SK-N-SH (cell line): Measurements from ENCODE around the gene SPIC. TPM values are rescaled to one million over a fixed set of nuclear protein-coding genes. Genes with fewer than 3 reads are reported as not detected.
A peak's percentile ranks its signal among the peaks of the same experiment; 100 is the strongest.
"Not testable (repeated sequence)": the region's sequence is repeated elsewhere in the genome, so short reads cannot be mapped to it uniquely, and the experiment has no call there.

Experiments used
- CTCF ChIA-PET: fragments of 300-600, 350-600 bp; formaldehyde crosslinking; extraction: SDS; loops from one replicate; lab custom pipeline; 2021; lab: Yijun Ruan, JAX
- POLR2A ChIA-PET: fragments of 350-600 bp; sonication (Branson Sonifier 250); formaldehyde crosslinking; extraction: SDS; loops from one replicate; lab custom pipeline; 2020; ENCODE audit warnings: antibody characterized with exemption, inconsistent platforms; lab: Yijun Ruan, JAX
- DNase-seq: peaks from one replicate; pipeline ENCODE4 v3.0.0; 2012
- H2AFZ ChIP-seq: fragments of 200-600 bp; sonication (generic); 2 replicates; pipeline ENCODE4 v1.8.1; 2016; ENCODE audit warnings: antibody characterized with exemption, mild to moderate bottlenecking, low read depth
- H3F3A ChIP-seq: fragments of 200-600 bp; sonication (generic); replicated peaks from 2 replicates; pipeline ENCODE3; 2016; ENCODE audit warnings: antibody characterized with exemption, mild to moderate bottlenecking; ENCODE audit not compliant: insufficient read depth
- H3K27ac ChIP-seq, 2 experiments: fragments of 200-500 bp in 1 of 2; fragments of 200-600 bp in 1 of 2; sonication (Bioruptor generic) in 1 of 2; sonication (generic), shearing (Covaris generic) in 1 of 2; 2 replicates each; pipeline versions ENCODE4 v1.5.1 to v1.6.1; 2014 to 2016; ENCODE audit warnings: low read depth in 2 of 2, inconsistent platforms in 1 of 2, low read length in 1 of 2, mild to moderate bottlenecking in 1 of 2, mixed read lengths in 1 of 2
- H3K27me3 ChIP-seq: fragments of 200-600 bp; sonication (generic), shearing (Covaris generic); 2 replicates; pipeline ENCODE4 v1.6.1; 2016; ENCODE audit warnings: mixed run types; ENCODE audit not compliant: insufficient read depth
- H3K36me3 ChIP-seq, 2 experiments: fragments of 200-500 bp in 1 of 2; fragments of 200-600 bp in 1 of 2; sonication (Bioruptor generic) in 1 of 2; sonication (generic) in 1 of 2; replicated peaks in 1 of 2; 2 replicates each; pipeline versions ENCODE3 to v1.5.1; 2014 to 2016; ENCODE audit warnings: low read length in 1 of 2, mild to moderate bottlenecking in 1 of 2; ENCODE audit not compliant: insufficient read depth in 2 of 2, control insufficient read depth in 1 of 2
- H3K4me1 ChIP-seq, 2 experiments: fragments of 200-500 bp in 1 of 2; fragments of 200-600 bp in 1 of 2; sonication (Bioruptor generic) in 1 of 2; sonication (generic), shearing (Covaris generic) in 1 of 2; 2 replicates each; pipeline versions ENCODE4 v1.5.1 to v1.6.1; 2014 to 2016; ENCODE audit warnings: low read depth in 1 of 2, low read length in 1 of 2, mixed run types in 1 of 2; ENCODE audit not compliant: insufficient read depth in 2 of 2, control insufficient read depth in 1 of 2
- H3K4me2 ChIP-seq: fragments of 200-600 bp; sonication (generic), shearing (Covaris generic); 2 replicates; pipeline ENCODE4 v1.6.1; 2017; ENCODE audit warnings: mixed run types
- H3K4me3 ChIP-seq, 2 experiments: fragments of 200-500 bp in 1 of 2; fragments of 200-600 bp in 1 of 2; sonication (Bioruptor generic) in 1 of 2; sonication (generic), shearing (Covaris generic) in 1 of 2; 2 replicates each; pipeline versions ENCODE4 v1.5.1 to v1.8.1; 2014 to 2016; ENCODE audit warnings: low read depth in 2 of 2, inconsistent platforms in 1 of 2, low read length in 1 of 2, mild to moderate bottlenecking in 1 of 2, mixed read lengths in 1 of 2, moderate library complexity in 1 of 2
- H3K79me2 ChIP-seq: fragments of 200-600 bp; sonication (generic); 2 replicates; pipeline ENCODE4 v1.8.1; 2017; ENCODE audit warnings: mild to moderate bottlenecking; ENCODE audit not compliant: insufficient read depth
- H3K9ac ChIP-seq: fragments of 200-600 bp; sonication (generic); 2 replicates; pipeline ENCODE4 v1.6.1; 2017; ENCODE audit warnings: mixed run types
- H3K9me2 ChIP-seq: fragments of 200-600 bp; sonication (generic); 2 replicates; pipeline ENCODE4 v1.6.1; 2017; ENCODE audit warnings: mixed run types
- H3K9me3 ChIP-seq: fragments of 200-600 bp; sonication (generic); 2 replicates; pipeline ENCODE4 v1.6.1; 2017; ENCODE audit warnings: mixed run types, mild to moderate bottlenecking, moderate library complexity
- H4K20me1 ChIP-seq: fragments of 200-600 bp; sonication (generic); 2 replicates; pipeline ENCODE4 v1.6.1; 2017; ENCODE audit warnings: mild to moderate bottlenecking, mixed run types; ENCODE audit not compliant: insufficient read depth
- CHD2 ChIP-seq: fragments of 150-350 bp; IDR thresholded peaks from 2 replicates; pipeline ENCODE4 v1.6.1; 2018; ENCODE audit warnings: low read length; ENCODE audit not compliant: partially characterized antibody
- EP300 ChIP-seq, 2 experiments: IDR thresholded peaks; 2 replicates each; pipeline versions ENCODE4 v1.4.0 to v1.6.1; 2012; ENCODE audit warnings: borderline replicate concordance in 1 of 2, low read depth in 1 of 2, low read length in 1 of 2
- EZH2phosphoT487 ChIP-seq: fragments of 200-600 bp; sonication (generic); IDR thresholded peaks from 2 replicates; pipeline ENCODE4 v1.6.1; 2017; ENCODE audit warnings: low read depth, mixed run types, mild to moderate bottlenecking, antibody characterized with exemption, moderate library complexity, borderline replicate concordance
- FOSL2 ChIP-seq: IDR thresholded peaks from 2 replicates; pipeline ENCODE4 v1.4.0; 2012; ENCODE audit warnings: low read depth, mild to moderate bottlenecking, moderate library complexity, borderline replicate concordance
- FOXM1 ChIP-seq: IDR thresholded peaks from 2 replicates; pipeline ENCODE4 v1.4.0; 2012; ENCODE audit warnings: low read depth, mild to moderate bottlenecking
- GABPA ChIP-seq: IDR thresholded peaks from 2 replicates; pipeline ENCODE4 v1.4.0; 2012; ENCODE audit warnings: low read depth, mild to moderate bottlenecking
- JUND ChIP-seq: IDR thresholded peaks from 2 replicates; pipeline ENCODE4 v1.4.0; 2012
- MEF2A ChIP-seq: IDR thresholded peaks from 2 replicates; pipeline ENCODE4 v1.4.0; 2012; ENCODE audit warnings: low read depth, borderline replicate concordance
- MXI1 ChIP-seq: IDR thresholded peaks from 2 replicates; pipeline ENCODE4 v1.6.1; 2012; ENCODE audit warnings: mild to moderate bottlenecking, low read depth, low read length, improper control_type of control experiment
- NFIC ChIP-seq: IDR thresholded peaks from 2 replicates; pipeline ENCODE4 v1.4.0; 2012; ENCODE audit warnings: borderline replicate concordance
- RAD21 ChIP-seq: IDR thresholded peaks from 2 replicates; pipeline ENCODE4 v1.6.1; 2012; ENCODE audit warnings: mild to moderate bottlenecking, low read length
- RFX5 ChIP-seq: IDR thresholded peaks from 2 replicates; pipeline ENCODE4 v1.6.1; 2012; ENCODE audit warnings: mild to moderate bottlenecking, improper control_type of control experiment, low read length
- SIN3A ChIP-seq: IDR thresholded peaks from 2 replicates; pipeline ENCODE4 v1.6.1; 2012; ENCODE audit warnings: low read depth, mild to moderate bottlenecking, low read length, moderate library complexity, borderline replicate concordance
- TCF12 ChIP-seq: IDR thresholded peaks from 2 replicates; pipeline ENCODE4 v1.4.0; 2012
- YY1 ChIP-seq: IDR thresholded peaks from 2 replicates; pipeline ENCODE4 v1.4.0; 2012; ENCODE audit warnings: low read depth, mild to moderate bottlenecking
- WGBS: methylation state at CpG from one replicate; pipeline ENCODE4 v1.1.6; 2017; ENCODE audit warnings: low lambda C conversion rate; 5-methylcytosine and 5-hydroxymethylcytosine counted together
- polyA plus RNA-seq, 3 experiments: library from polyadenylated mRNA; depleted of rRNA; stranded (reverse); fragments of >200 nt; gene quantifications; 2 replicates each; pipeline ENCODE4 v1.2.3, GENCODE V29; 2012
- TF ChIP-seq, protein P1 (sequence below): IDR thresholded peaks from 2 replicates; pipeline ENCODE4 v1.4.0; 2012; ENCODE audit warnings: low read depth, borderline replicate concordance
- TF ChIP-seq, protein P2 (sequence below): fragments of 150-350 bp; IDR thresholded peaks from 2 replicates; pipeline ENCODE4 v1.6.1; 2017; ENCODE audit warnings: antibody characterized with exemption, low read length, low read depth, borderline replicate concordance
- TF ChIP-seq, protein P3 (sequence below): IDR thresholded peaks from 2 replicates; pipeline ENCODE4 v1.4.0; 2012; ENCODE audit warnings: low read depth
- TF ChIP-seq, protein P4 (sequence below): fragments of 150-350 bp; IDR thresholded peaks from 2 replicates; pipeline ENCODE4 v1.6.1; 2016; ENCODE audit warnings: mild to moderate bottlenecking, low read depth, low read length

SPIC gene
- polyA plus RNA-seq, 1 of the 3 experiments (the other 2 are of a cell fraction): not detected

DNA sequence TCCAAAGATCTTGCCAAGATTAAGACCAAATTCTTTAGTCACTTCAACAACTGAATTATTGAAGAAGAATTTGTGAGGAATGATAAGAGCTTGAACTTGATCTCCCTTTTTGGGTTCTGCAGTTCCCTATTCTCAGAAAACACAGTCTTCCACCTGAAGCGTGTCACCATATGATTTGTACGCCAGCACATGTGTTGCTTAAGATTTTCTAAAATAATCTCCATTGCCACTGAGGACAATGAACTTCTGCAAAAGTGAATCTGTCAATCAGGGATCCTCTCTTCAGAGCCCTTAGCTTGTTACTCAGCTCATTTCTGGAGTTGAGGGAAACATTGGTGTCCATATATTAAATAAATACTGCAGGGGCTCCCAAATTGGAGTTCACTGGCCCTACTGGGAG lies 4.2 kb upstream of the SPIC start:
- 33% methylated on average over 2 of the region's 2 CpGs for whole genome bisulfite sequencing
- Histone ChIP-seq H4K20me1 (no peaks in the 10 kb centered on the region), H3K9ac (no peak overlapping the region), H3K9me2 (no peaks in the 10 kb centered on the region), H3K36me3 (no peaks in the 10 kb centered on the region), H3K4me2 (no peak overlapping the region), H3K4me1 (no peaks in the 10 kb centered on the region), H3K27ac (no peak overlapping the region), H2AFZ (0 out of 2 replicates have a peak overlapping the region, but pooled peaks have one; percentile 46), H3K4me3 (no peak overlapping the region), H3K79me2 (no peaks in the 10 kb centered on the region), H3F3A (no peaks in the 10 kb centered on the region), H3K27me3 (peaks cover 19% of the 10 kb centered on the region; the same call in 1 of the 2 replicates), H3K9me3 (no peaks in the 10 kb centered on the region)
- DNase-seq: no peak
- TF ChIP-seq FOSL2 (no peak), MXI1 (no peak), EP300 (IDR thresholded peaks at IDR 0.05; ENCODE audit: borderline replicate concordance in 1 of 2, low read depth in 1 of 2, low read length in 1 of 2) (no peak), RAD21 (no peak), EZH2phosphoT487 (no peak), YY1 (no peak), RFX5 (no peak), SIN3A (no peak)
- TF ChIP-seq, protein P1, sequence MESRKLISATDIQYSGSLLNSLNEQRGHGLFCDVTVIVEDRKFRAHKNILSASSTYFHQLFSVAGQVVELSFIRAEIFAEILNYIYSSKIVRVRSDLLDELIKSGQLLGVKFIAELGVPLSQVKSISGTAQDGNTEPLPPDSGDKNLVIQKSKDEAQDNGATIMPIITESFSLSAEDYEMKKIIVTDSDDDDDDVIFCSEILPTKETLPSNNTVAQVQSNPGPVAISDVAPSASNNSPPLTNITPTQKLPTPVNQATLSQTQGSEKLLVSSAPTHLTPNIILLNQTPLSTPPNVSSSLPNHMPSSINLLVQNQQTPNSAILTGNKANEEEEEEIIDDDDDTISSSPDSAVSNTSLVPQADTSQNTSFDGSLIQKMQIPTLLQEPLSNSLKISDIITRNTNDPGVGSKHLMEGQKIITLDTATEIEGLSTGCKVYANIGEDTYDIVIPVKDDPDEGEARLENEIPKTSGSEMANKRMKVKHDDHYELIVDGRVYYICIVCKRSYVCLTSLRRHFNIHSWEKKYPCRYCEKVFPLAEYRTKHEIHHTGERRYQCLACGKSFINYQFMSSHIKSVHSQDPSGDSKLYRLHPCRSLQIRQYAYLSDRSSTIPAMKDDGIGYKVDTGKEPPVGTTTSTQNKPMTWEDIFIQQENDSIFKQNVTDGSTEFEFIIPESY: no peak
- ChIA-PET CTCF (interaction anchor here (1.6 kb wide), 1 partner anchor 369 kb away, joined by 6 read pairs; no protein-coding TSS in a partner anchor), POLR2A (no interaction called here)

DNA sequence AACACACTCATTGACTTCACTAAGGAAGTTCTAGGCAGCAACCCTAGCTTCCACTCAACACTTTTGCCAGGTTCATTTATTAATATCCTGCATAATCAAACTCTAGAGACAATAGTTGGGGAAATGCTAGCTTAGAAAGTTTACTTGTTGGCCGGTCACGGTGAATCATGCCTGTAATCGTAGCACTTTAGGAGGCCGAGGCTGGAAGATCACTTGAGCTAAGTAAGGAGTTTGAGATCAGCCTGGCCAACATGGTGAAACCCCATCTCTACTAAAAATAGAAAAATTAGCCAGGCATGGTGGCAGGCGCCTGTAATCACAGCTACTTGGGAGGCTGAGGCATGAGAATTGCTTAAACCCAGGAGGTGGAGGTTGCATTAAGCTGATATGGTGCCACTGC lies 3.3 kb upstream of the SPIC start:
- H2AFZ ChIP-seq, H3K9ac ChIP-seq, POLR2A ChIA-PET, H3K9me2 ChIP-seq, H3K4me2 ChIP-seq, H3K27ac ChIP-seq, DNase-seq, H3K36me3 ChIP-seq, H4K20me1 ChIP-seq, H3F3A ChIP-seq, H3K79me2 ChIP-seq, H3K4me3 ChIP-seq, H3K9me3 ChIP-seq, H3K4me1 ChIP-seq: not testable (repeated sequence)
- CTCF ChIA-PET: interaction anchor here (1.6 kb wide), 1 partner anchor 368 kb away, joined by 6 read pairs; no protein-coding TSS in a partner anchor
- H3K27me3 ChIP-seq: peaks cover 19% of the 10 kb centered on the region; the same call in 1 of the 2 replicates
- 44% methylated on average over 5 of the region's 5 CpGs for WGBS

DNA sequence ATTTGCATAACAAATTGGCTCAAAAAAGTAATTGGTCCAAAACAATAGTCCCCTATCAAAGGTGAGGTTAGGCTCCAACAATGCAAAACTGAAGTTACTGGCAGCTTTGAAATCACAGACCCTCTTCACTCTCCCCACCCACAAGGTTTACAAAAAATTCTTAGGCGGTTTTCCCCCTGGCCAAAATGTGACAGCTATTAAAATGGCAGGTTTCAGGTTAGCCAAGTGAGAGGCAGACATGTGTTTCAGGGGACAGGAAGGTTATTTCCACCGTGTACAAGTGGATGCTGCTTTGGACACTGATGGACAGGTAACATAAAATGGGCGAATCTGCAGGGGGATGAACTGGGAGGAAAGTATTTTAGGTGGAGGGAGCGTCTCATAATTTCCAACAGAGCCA lies 888 bp upstream of the SPIC start:
- CTCF ChIA-PET: no interaction called here
- Histone ChIP-seq H3K9ac (no peak overlapping the region), H2AFZ (no peak overlapping the region), H3K4me3 (no peak overlapping the region), H3K9me2 (no peaks in the 10 kb centered on the region), H3K4me1 (no peaks in the 10 kb centered on the region), H4K20me1 (no peaks in the 10 kb centered on the region), H3F3A (no peaks in the 10 kb centered on the region), H3K4me2 (no peak overlapping the region), H3K9me3 (no peaks in the 10 kb centered on the region), H3K79me2 (no peaks in the 10 kb centered on the region), H3K36me3 (no peaks in the 10 kb centered on the region), H3K27ac (no peak overlapping the region), H3K27me3 (peaks cover 30% of the 10 kb centered on the region; the same call in 1 of the 2 replicates)
- WGBS: 7% methylated on average over 4 of the region's 4 CpGs
- POLR2A ChIA-PET: no interaction called here
- no peak for DNase-seq
- TF ChIP-seq SIN3A (no peak), CHD2 (no peak), FOSL2 (no peak), JUND (no peak), MEF2A (no peak), MXI1 (no peak), FOXM1 (no peak), RFX5 (no peak), NFIC (no peak), TCF12 (no peak), GABPA (no peak)
- TF ChIP-seq, protein P2, sequence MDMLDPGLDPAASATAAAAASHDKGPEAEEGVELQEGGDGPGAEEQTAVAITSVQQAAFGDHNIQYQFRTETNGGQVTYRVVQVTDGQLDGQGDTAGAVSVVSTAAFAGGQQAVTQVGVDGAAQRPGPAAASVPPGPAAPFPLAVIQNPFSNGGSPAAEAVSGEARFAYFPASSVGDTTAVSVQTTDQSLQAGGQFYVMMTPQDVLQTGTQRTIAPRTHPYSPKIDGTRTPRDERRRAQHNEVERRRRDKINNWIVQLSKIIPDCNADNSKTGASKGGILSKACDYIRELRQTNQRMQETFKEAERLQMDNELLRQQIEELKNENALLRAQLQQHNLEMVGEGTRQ: no peak
- TF ChIP-seq, protein P3, sequence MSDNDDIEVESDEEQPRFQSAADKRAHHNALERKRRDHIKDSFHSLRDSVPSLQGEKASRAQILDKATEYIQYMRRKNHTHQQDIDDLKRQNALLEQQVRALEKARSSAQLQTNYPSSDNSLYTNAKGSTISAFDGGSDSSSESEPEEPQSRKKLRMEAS: no peak
- TF ChIP-seq, protein P4, sequence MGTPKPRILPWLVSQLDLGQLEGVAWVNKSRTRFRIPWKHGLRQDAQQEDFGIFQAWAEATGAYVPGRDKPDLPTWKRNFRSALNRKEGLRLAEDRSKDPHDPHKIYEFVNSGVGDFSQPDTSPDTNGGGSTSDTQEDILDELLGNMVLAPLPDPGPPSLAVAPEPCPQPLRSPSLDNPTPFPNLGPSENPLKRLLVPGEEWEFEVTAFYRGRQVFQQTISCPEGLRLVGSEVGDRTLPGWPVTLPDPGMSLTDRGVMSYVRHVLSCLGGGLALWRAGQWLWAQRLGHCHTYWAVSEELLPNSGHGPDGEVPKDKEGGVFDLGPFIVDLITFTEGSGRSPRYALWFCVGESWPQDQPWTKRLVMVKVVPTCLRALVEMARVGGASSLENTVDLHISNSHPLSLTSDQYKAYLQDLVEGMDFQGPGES: no peak
